GM19438 (cell line): ENCODE data around the gene MXD4.

Source experiments
- ATAC-seq: cut with Tn5 transposase; IDR thresholded peaks from one replicate; pipeline ENCODE4 v1.9.1; 2021; ENCODE audit warnings: low read depth; ENCODE audit not compliant: unreplicated experiment

MXD4 gene

DNA sequence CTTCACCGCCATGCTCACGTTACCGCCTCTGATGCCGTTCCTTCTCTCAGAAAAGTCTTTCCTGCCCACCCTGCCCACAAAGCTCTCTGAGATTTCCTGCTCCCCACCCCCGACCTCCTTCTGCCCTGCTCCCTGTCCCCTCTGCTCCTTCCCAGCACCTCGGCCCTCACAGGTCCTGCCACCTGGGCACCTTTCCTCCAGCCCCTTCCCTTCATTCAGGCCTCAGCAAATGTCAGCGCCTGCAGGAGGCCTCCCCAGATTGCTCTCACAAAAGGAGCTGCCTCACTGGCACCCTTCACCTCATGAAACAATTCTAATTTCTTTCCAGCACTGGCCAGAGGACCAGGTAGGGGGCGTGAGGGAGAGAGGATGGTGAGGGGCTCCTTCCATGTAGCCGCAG is 33.6 kb upstream of the MXD4 start:
- ATAC-seq: no peak

DNA sequence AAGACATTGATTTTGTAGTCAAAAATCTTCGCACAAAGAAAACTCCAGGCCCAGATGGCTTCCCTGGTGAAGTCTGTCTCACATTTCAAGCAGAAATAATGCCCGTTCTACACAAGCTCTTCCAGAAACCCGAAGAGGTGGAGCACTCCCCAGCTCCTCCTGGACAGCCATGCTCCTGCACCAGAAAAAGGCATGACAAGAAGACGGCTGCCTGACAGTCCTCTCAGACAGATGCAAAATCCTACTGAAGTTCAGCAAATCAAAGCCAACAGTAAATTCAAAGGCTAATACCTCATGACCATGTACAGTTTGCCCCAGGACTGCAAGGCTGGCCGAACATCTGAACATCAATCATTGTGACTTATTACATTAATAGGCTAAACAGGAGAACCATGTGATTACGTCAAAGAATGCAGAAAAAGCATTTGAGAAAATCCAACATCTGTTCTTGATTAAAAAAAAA is 30.8 kb upstream of the MXD4 start:
- no peak for ATAC-seq

DNA sequence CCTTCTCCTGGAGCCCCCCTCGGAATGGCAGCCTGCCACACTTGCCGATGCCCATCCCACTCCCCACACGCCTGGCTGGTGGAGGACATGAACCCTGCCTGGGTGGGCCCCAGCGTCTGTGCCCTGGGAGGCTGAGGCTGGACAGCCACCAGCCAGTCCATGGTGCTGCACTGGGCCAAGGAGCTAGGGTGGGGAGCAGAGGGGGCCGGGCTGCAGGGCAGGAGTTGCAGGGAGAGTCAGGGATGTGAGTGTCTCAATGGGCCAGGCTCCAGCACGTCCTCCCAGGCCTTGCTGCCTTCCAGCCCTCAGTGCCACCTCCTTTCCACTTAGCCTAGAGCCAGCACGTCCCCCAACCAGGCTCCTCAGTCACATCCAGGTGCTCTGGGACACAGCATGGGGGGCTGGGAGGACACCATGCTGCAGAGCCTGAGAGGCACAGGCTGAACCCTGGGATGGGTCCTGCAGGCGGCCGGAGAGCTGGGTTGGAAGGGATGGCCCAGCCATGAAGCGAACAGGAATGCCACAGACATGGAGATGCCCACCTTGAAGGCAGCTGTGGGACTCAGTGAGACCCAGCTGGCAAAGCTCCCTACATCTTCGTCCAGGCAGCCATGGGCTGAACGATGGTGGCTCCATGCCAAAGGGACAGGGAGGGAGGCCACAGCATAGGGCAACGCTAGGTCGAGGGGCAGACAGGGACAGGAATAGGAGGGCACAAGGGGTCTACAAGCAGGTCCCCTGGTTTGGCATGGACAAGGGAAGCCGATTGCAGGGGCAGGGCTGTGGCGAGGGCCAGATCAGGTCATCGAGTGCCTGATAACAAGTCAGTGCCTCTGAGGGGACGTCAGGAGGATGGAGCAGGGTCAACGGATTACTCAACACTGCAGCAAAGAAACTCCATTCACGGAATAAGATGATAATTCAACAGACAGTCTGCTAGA is 30.1 kb upstream of the MXD4 start:
- ATAC-seq: no peak

DNA sequence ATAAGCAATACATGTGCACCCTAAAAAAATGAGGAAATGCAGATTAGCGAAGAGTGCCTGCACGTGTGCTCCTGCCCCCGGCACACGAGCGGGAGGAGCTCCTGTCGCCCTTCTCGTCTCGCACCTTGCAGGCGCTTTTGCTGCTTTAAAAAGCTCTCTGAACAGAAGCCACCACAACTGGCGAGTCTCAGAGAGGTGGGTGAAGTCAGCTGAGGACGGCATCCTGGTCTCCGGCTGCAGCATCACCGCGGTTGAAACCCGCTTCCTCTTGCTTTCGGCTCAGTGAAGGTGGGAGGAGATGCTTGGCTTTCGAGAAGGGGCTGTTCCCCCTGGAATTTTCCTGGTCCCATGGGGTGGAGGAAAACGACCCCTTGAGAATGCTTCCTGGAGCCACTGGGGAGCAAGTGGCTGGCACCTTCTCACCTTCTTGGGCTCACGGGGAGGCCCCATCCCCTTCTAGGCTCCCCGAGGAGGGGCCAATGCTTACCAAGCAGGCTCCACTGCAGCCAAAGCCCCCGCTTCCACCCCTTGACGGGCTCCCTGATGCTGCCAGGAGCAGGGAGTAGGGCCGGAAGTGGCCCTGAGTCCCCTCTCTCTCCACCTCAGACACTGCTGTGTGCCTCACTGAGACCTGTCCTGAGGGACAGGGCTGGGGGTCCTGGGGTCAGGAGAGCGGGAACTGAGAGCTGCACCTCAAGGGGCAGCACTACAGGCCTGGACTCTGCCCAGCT is 29.2 kb upstream of the MXD4 start:
- no peak for ATAC-seq

DNA sequence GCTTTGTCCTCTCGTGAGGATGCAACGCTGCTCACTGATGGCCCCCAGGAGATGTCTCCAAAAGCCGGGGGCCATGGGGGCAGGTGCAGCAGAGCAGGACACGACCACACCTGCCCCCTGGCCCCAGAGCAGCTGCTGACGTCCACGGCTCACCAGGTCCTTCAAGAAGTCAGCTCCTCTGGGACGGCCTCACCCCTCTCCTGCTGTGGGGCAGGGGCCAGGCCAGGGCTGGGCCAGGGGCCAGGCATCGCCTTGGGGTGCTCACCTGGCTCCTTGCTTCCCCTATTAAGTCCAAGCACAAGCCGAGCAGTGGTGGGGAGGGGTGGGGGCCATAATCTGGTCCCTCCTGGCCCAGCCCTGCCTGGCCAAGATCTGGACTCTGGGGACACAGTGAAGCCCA is 28.6 kb upstream of the MXD4 start:
- ATAC-seq: no peak

DNA sequence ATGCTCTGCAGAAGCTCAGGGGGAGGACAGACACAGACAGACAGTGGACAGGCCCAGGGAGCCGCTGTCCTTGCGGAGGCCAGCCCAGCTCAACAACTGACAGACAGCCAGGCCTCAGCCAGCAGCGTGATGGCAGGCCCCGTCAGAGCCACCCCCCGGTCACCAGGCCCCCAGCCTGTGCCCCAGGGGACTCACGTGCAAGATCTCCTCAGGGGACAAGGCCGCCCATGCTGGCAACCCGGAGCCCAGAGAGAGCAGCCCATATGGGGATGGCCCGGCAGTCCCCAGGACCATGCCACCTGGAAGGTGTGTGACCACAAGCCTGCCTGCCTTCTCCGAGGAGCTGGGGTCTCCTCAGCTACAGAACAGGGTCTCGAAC is 28.0 kb upstream of the MXD4 start:
- ATAC-seq: no peak

DNA sequence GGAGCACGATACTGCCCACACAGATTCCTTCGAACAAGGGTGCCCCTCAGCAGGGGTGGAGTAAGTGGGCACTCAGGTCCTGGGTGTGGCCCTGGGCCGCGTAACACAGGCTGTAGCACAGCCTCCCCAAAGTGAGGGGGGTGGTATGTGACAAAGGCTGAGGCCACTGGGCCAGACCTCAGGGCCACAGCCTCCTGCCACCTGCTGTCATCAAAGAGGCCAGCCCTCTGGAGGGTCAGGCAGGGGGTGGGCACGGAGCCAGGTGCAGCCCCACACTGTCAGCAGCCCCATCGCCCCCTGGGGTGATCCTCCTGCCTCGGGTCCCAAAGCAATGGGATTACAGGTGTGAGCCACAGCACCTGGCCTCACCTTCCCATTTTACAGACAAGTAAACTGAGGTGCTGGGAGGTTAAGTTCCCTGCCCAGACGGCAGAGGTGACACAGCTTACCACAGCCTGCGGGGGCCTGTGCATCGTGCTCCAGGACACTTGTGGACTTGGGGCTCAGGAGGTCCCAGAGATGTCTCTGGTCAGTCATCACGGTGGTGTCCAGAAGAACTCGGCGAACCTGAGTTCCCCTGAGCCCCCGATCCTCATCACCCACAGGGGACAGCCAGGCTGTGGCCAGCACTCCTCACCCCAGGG is 27.5 kb upstream of the MXD4 start:
- ATAC-seq: no peak

DNA sequence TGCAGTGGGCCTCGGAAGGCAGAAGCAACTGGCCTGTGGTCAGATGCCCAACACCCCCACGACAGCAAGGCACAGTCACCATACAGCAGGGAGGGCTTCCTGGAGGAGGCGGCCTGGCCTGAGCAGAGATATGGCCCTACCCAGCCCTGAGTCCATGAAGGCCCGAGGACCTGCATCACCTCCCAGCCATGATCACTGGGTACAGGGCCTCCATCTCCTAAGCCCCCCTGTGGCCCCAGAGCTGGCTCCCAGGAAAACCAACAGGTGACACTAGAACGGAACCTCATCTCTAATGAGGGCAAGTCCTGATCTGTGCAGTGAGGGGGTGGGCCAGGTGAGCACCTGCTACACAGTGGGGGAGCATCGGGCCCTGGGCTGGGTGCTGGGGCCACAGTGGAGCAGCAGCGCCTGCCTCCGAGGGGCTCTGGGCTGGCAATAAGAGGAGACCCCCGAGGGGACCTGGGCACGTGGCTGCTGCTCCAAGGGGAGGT is 26.2 kb upstream of the MXD4 start:
- no peak for ATAC-seq

DNA sequence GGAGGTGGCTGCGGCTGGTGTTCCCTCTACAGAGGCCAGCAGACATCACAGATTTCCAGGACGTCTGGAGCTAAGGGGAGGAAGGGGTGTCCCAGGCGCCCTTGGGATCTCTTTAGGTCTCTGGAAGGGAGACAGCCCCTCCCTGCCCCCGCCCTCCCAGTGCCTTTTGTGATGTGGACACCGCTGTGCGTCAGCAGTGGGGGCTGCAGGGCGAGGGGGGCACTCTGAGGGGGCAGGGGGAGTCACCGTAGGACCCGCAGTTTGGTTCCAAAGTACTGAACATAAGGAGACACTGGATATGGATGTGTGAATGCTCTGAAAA is 25.6 kb upstream of the MXD4 start:
- no peak for ATAC-seq

DNA sequence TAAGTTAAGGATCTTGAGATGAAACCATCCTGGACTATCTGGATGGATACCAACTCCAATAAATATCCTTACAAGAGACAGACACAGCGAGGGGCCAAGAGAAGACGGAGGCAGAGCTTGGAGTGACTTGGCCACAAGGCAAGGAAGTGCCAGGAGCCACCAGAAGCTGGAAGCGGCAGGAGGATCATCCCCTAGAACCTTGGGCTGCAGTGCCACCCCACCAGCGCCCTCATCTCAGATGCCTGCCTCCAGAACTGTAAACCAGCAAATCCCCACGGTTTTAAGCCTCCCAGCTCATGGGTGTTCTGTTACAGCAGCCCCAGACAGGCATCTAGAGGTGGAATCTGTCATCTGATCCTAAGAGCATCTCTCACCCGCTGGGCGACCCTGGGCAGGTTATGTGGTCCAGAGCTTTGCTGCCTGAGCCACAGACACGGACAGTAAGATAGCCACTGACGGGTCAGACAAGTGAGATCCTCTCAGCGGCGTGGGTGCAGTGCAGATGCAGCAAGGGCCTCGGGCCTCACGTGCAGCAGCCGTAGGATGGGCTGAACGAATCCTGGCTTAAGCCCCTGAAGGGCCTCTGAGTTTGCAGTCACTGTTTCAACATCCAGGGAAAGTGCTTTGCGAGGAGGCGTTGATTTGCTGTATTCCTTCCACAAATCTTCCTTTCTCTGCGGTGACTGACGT is 25.1 kb upstream of the MXD4 start:
- ATAC-seq: no peak

DNA sequence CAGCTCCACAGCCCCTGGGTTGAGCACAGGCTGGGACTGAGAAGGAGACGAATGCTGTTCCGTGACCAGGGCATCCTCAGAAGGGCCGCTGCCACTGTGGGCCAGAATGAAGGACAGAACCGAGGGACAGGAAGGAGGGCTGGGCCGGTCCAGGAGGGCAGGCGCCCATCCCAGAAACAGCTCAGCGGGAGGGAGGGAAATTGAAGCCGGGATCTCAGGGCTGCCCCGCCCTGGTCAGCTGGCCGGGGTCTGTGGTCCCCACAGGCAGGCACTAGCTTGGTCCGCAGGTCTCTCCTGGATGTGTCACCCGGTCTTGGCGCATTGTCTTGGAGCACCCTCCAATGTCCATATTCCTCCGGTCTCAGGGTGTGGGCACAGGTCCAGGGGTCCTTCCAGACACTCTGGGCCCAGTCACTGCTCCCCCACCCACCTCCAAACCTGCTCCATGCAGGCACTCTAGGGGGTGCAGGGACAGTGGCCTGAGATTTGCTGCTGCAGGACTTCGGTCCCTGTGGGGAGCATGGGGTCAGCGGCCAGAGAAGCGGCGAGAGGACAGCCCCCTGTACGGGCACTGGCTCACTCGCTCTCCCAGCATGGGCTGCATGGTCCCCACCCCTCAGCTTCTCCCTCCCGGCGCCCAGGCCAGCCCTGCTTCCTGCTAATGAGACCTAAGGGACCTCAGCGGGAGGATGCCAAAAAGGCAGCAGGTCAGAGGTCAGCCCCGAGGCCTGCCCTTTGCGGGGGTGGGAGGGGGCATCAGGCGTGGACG is 23.9 kb upstream of the MXD4 start:
- ATAC-seq: no peak

DNA sequence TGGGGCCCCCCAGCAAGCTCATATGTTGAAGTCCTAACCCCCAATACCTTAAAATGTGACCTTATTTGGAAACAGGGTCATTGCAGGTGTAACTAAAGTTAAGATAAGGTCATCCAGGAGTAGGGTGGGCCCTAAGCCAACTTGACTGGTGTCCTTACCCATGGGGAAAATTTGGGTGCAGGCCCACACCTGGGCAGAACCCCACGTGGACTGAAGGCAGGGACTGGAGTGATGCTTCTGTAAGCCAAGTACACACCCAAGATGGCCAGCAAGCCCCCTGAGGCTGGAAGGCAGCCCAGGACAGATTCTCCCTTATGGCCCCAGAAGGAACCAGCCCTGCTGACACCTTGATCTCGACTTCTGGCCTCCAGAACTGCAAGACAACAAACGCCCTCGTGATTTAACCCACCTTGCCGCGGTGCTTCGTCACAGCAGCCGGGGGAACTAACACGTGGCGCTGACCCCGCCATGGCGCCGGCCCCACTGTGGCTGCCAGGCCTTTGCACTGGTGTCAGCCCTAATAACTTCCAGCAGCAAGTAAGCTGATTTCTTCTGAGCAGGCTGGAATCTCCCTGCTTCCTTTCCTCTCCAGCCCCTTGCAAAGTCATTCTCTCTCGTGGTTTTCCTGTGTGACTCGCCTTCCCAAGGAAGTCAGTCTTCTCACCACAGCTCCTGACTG is 23.2 kb upstream of the MXD4 start:
- no peak for ATAC-seq

DNA sequence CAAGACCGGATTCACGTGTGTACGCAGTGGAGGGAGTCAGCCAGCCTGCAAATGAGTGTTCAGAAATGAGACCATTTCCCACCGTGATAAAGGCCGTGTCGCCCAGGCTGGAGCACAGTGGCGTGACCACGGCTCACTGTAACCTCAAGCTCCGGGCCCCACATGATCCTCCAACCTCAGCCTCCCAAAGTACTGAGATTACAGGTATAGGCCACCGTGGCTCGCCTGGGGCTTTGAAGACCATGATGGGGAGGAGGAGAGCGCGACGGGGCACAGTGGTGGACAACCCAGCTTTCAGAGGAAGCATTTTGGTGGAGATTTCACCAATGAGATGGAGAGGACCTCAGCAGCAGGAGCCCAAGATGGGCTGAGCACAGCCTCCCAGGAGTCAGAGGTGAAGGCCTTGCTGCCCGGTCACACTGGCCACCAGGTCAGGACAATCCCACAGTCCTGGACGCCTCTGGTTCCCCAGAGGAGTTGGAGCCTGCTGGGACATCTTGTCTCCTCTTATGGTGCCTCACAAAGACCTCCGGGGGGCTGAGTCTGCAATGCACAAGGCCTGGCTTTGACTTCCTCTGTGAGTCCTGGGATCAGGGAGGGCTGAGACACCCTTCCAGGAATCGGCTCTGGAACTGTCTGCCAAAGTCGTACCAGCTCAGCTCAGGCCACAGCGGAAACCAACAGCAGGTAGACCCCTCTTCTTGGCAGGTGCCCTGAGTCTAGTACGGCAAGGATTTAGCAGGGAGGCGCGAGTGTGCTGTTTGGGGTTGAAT is 22.4 kb upstream of the MXD4 start:
- no peak for ATAC-seq

DNA sequence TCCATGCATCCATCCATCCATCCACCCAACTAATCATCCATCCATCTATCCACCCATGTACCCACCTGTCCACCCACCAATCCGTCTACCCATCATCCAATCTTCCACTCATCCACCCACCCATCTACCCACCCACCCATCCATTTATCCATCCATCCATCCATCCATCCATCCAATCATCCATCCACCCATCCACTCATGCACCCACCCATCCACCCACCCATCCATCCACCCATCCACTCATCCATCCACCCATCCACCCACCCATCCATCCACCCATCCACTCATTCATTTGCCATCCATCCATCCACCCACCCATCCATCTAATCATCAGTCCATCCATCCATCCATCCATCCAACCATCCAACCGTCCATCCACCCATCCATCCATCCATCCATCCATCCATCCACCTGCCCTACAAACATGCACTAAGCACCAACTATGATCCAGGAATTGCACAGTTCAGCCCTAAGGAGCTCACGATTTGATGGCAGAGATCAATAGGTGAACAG is 21.3 kb upstream of the MXD4 start:
- ATAC-seq: no peak

DNA sequence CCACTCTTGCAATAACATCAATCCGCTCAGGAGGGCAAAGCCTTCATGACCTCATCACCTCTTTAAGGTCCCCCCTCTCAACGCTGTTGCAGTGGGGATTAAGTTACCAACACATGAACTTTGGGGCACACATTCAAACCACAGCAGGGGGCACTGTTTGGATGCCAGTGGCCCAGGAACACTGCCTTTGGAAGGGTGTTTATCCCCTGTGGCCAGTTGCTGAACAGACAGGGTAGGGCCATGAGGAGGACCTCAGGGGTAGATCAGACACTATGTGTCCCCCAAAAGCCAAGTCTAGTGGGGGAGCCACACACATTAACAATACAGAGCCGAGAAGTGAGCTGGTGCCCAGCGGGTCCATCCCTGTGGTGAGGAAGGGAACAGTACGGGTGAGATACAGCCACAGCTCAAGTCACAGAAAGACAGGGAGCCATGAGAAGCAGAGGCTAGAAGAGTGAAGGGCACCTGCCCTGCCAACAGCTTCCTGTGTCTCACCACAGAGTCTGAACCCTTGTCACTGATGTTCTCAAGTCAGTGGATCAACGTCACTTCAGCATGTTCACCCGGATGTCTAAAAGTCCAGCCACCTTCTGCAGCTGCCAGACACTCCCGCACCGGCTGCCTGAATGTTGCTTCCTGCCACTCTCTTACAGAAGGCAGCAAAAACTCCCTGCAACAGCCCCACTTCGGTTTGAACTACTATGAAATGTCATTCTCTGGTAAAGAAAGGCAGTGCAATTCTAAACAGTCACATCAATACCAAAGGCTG is 19.9 kb upstream of the MXD4 start:
- ATAC-seq: no peak

DNA sequence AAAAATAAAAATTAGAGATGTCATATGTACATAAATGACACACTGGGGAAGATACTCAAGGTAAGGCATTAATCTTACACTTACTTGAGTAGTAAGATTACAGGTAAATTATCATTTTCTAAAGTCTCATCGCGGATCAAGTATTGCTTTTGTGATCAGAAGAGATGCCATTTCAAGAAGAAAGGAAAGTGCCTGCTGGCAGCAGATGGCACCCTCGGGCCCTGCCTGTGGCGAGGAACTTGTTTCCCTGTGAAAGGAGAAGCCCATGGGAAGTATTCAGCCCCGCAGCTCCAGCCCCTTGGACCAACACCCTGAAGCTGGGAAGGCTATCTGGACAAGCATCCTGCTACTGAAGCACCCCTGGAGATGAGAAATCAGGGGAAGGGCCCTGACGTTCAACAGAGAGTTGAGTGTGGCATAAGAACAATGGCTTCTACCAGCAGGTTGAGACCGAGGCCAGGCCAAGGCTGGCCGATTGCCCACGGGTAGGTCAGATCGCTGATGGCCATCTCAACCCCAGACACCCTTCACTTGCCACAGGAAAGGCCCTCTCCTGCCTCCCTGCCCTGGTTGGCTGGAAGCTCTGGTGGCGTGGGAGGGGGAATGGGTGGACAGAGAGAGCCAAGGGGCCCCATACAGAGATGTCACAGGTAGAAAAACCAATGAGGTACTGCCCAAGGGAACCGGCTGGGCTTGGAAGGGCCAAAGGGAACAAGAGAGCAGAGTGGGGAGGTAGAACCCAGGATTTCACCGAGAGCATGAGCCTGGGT is 18.8 kb upstream of the MXD4 start:
- no peak for ATAC-seq

DNA sequence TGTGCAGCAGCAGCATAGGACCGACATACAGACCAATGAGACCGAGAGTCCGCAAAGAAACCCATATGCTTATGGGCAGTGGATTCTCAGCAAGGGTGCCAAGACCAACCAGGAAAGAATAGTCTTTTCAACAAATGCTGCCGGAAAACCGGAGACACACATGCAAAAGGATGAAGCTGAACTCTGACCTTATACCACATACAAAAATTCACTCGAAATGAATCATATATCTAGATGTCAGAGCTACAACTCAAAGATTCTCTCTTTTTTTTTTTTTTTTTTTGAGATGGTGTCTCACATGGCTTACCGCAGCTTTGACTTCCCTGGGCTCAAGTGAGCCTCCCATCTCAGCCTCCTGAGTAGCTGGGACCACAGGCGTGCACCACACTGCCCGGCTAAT is 16.0 kb upstream of the MXD4 start:
- no peak for ATAC-seq
